ENCODE results near the gene IDH3A. TPM values are rescaled to one million over a fixed set of nuclear protein-coding genes. Genes with fewer than 3 reads are reported as not detected.
A peak's percentile ranks its signal among the peaks of the same experiment; 100 is the strongest.

IDH3A gene
- total and polyA plus RNA-seq, 5 donors from 2014 or later = 38.2 to 62.1 (median 50.9) TPM

- Mint-ChIP-seq H3K27ac (peak overlapping the region; percentile 44 to 81 (median 69)), H3K36me3 (no peaks in the 10 kb centered on the region), H3K4me1 (peaks cover 0 to 40% (median 16%) of the 10 kb centered on the region in 4 donors), H3K27me3 (peaks cover 7% of the 10 kb centered on the region), H3K4me3 (peak overlapping the region; percentile 75 to 95 (median 85)), H3K9me3 (no peaks in the 10 kb centered on the region)
- peak in 1 of 3 donors; percentile 43 for DNase-seq
- peak; percentile 38 to 47 for ATAC-seq (ENCODE audit: low read depth in 2 of 2)
- no peaks in the 10 kb centered on the region for H3K36me3 ChIP-seq (ENCODE audit: control insufficient read depth, insufficient read depth, low read length)
- H3K27me3 ChIP-seq (ENCODE audit: control insufficient read depth, insufficient read depth, low read length) = no peaks in the 10 kb centered on the region
- no peaks in the 10 kb centered on the region for H3K9me3 ChIP-seq (ENCODE audit: control insufficient read depth in 2 of 2, low read length in 2 of 2)
- no peak overlapping the region for H3K4me3 ChIP-seq (ENCODE audit: low read depth, low read length)
- no peak overlapping the region for H3K27ac ChIP-seq (ENCODE audit: insufficient read depth, low read length, poor library complexity, severe bottlenecking)
- H3K4me1 ChIP-seq (ENCODE audit: control insufficient read depth, insufficient read depth, low read length, poor library complexity, severe bottlenecking) = peaks cover 10% of the 10 kb centered on the region
These were observed 18.5 kb upstream of the IDH3A start for GRCh38 chr15:78130466-78131294.

- DNase-seq (peak; percentile 75 to 81 (median 79)), ATAC-seq (ENCODE audit: low read depth in 2 of 2) (peak; percentile 80 to 85)
- H3K36me3 ChIP-seq (ENCODE audit: control insufficient read depth, insufficient read depth, low read length) = no peaks in the 10 kb centered on the region
- Mint-ChIP-seq H3K4me3 (peak within 1 kb of the TSS; percentile 82 to 95 (median 86)), H3K27ac (peak within 1 kb of the TSS; percentile 74 to 86 (median 81)), H3K9me3 (no peaks in the 10 kb centered on the region), H3K27me3 (peaks cover 7% of the 10 kb centered on the region), H3K36me3 (no peaks in the 10 kb centered on the region), H3K4me1 (peaks cover 0 to 42% (median 16%) of the 10 kb centered on the region in 4 donors)
- H3K27ac ChIP-seq (ENCODE audit: insufficient read depth, low read length, poor library complexity, severe bottlenecking) = peak within 1 kb of the TSS; percentile 77
- H3K4me1 ChIP-seq (ENCODE audit: control insufficient read depth, insufficient read depth, low read length, poor library complexity, severe bottlenecking) = peaks cover 10% of the 10 kb centered on the region
- peak within 1 kb of the TSS; percentile 85 for H3K4me3 ChIP-seq (ENCODE audit: low read depth, low read length)
- no peaks in the 10 kb centered on the region for H3K9me3 ChIP-seq (ENCODE audit: control insufficient read depth in 2 of 2, low read length in 2 of 2)
- H3K27me3 ChIP-seq (ENCODE audit: control insufficient read depth, insufficient read depth, low read length) = no peaks in the 10 kb centered on the region
These were observed 17.7 kb upstream of the IDH3A start, which contains the start of gene CIB2 for GRCh38 chr15:78131295-78132061. Gene CIB2 (minus strand): TSS chr15:78131445. CDS start chr15:78131215, 230 bp downstream.

GRCh38 chr15:78133801-78134200 is 15.4 kb upstream of the IDH3A start:
- Mint-ChIP-seq H3K4me3 (peak overlapping the region in 1 of 4 donors; percentile 14), H3K4me1 (peaks cover 0 to 37% (median 12%) of the 10 kb centered on the region in 4 donors), H3K9me3 (no peaks in the 10 kb centered on the region), H3K27ac (peak overlapping the region in 1 of 3 donors; percentile 62), H3K36me3 (no peaks in the 10 kb centered on the region), H3K27me3 (peaks cover 7% of the 10 kb centered on the region)
- H3K27ac ChIP-seq (ENCODE audit: insufficient read depth, low read length, poor library complexity, severe bottlenecking) = no peak overlapping the region
- H3K4me1 ChIP-seq (ENCODE audit: control insufficient read depth, insufficient read depth, low read length, poor library complexity, severe bottlenecking) = peaks cover 10% of the 10 kb centered on the region
- DNase-seq (no peak), ATAC-seq (ENCODE audit: low read depth in 2 of 2) (no peak)
- no peak overlapping the region for H3K4me3 ChIP-seq (ENCODE audit: low read depth, low read length)
- H3K36me3 ChIP-seq (ENCODE audit: control insufficient read depth, insufficient read depth, low read length) = no peaks in the 10 kb centered on the region
- no peaks in the 10 kb centered on the region for H3K27me3 ChIP-seq (ENCODE audit: control insufficient read depth, insufficient read depth, low read length)
- no peaks in the 10 kb centered on the region for H3K9me3 ChIP-seq (ENCODE audit: control insufficient read depth in 2 of 2, low read length in 2 of 2)

DNA sequence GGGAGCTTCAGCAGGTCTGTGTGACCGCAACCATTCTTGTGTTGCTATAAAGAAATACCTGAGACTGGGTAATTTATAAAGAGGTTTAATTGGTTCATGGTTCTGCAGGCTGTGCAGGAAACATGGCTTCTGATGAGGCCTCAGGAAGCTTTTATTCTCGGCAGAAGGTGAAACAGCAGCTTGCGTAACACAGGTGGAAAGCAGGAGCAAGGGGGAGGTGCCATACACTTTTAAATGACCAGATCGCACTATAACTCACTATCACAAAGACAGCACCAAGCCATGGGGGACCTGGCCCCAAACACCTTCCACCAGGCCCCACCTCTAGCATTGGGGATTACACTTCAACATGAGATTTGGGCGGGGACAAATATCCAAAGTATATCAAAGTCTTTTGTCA is 9.6 kb upstream of the IDH3A start:
- Mint-ChIP-seq H3K27ac (no peak overlapping the region), H3K27me3 (no peaks in the 10 kb centered on the region), H3K9me3 (no peaks in the 10 kb centered on the region), H3K4me3 (no peak overlapping the region), H3K4me1 (peaks cover 0 to 4% (median 0%) of the 10 kb centered on the region in 4 donors), H3K36me3 (no peaks in the 10 kb centered on the region)
- H3K27me3 ChIP-seq (ENCODE audit: control insufficient read depth, insufficient read depth, low read length) = no peaks in the 10 kb centered on the region
- H3K9me3 ChIP-seq (ENCODE audit: control insufficient read depth in 2 of 2, low read length in 2 of 2) = no peaks in the 10 kb centered on the region
- H3K4me3 ChIP-seq (ENCODE audit: low read depth, low read length) = no peak overlapping the region
- DNase-seq = no peak
- no peaks in the 10 kb centered on the region for H3K36me3 ChIP-seq (ENCODE audit: control insufficient read depth, insufficient read depth, low read length)
- no peak for ATAC-seq (ENCODE audit: low read depth in 2 of 2)
- no peaks in the 10 kb centered on the region for H3K4me1 ChIP-seq (ENCODE audit: control insufficient read depth, insufficient read depth, low read length, poor library complexity, severe bottlenecking)
- no peak overlapping the region for H3K27ac ChIP-seq (ENCODE audit: insufficient read depth, low read length, poor library complexity, severe bottlenecking)

GRCh38 chr15:78140292-78140691 is 8.9 kb upstream of the IDH3A start:
- DNase-seq (no peak), ATAC-seq (ENCODE audit: low read depth in 2 of 2) (no peak)
- H3K36me3 ChIP-seq (ENCODE audit: control insufficient read depth, insufficient read depth, low read length) = no peaks in the 10 kb centered on the region
- H3K27me3 ChIP-seq (ENCODE audit: control insufficient read depth, insufficient read depth, low read length) = no peaks in the 10 kb centered on the region
- Mint-ChIP-seq H3K9me3 (no peaks in the 10 kb centered on the region), H3K27ac (no peak overlapping the region), H3K4me3 (no peak overlapping the region), H3K27me3 (no peaks in the 10 kb centered on the region), H3K4me1 (peaks cover 0 to 3% (median 0%) of the 10 kb centered on the region in 4 donors), H3K36me3 (no peaks in the 10 kb centered on the region)
- H3K4me3 ChIP-seq (ENCODE audit: low read depth, low read length) = no peak overlapping the region
- H3K4me1 ChIP-seq (ENCODE audit: control insufficient read depth, insufficient read depth, low read length, poor library complexity, severe bottlenecking) = no peaks in the 10 kb centered on the region
- H3K9me3 ChIP-seq (ENCODE audit: control insufficient read depth in 2 of 2, low read length in 2 of 2) = no peaks in the 10 kb centered on the region
- H3K27ac ChIP-seq (ENCODE audit: insufficient read depth, low read length, poor library complexity, severe bottlenecking) = no peak overlapping the region

GRCh38 chr15:78142332-78142731 is 6.8 kb upstream of the IDH3A start:
- Mint-ChIP-seq H3K9me3 (no peaks in the 10 kb centered on the region), H3K36me3 (no peaks in the 10 kb centered on the region), H3K27ac (peak overlapping the region in 1 of 3 donors; percentile 62), H3K4me3 (peak overlapping the region in 1 of 4 donors; percentile 39), H3K4me1 (peaks cover 0 to 1% (median under 1%) of the 10 kb centered on the region in 4 donors), H3K27me3 (no peaks in the 10 kb centered on the region)
- no peak overlapping the region for H3K4me3 ChIP-seq (ENCODE audit: low read depth, low read length)
- no peaks in the 10 kb centered on the region for H3K36me3 ChIP-seq (ENCODE audit: control insufficient read depth, insufficient read depth, low read length)
- no peaks in the 10 kb centered on the region for H3K4me1 ChIP-seq (ENCODE audit: control insufficient read depth, insufficient read depth, low read length, poor library complexity, severe bottlenecking)
- no peaks in the 10 kb centered on the region for H3K9me3 ChIP-seq (ENCODE audit: control insufficient read depth in 2 of 2, low read length in 2 of 2)
- H3K27ac ChIP-seq (ENCODE audit: insufficient read depth, low read length, poor library complexity, severe bottlenecking) = no peak overlapping the region
- no peak for ATAC-seq (ENCODE audit: low read depth in 2 of 2)
- DNase-seq = no peak
- H3K27me3 ChIP-seq (ENCODE audit: control insufficient read depth, insufficient read depth, low read length) = no peaks in the 10 kb centered on the region

GRCh38 chr15:78146425-78147154 is 2.6 kb upstream of the IDH3A start:
- H3K36me3 Mint-ChIP-seq = no peaks in the 10 kb centered on the region
- H3K27me3 ChIP-seq (ENCODE audit: control insufficient read depth, insufficient read depth, low read length) = no peaks in the 10 kb centered on the region
- no peaks in the 10 kb centered on the region for H3K36me3 ChIP-seq (ENCODE audit: control insufficient read depth, insufficient read depth, low read length)
- peaks cover 17 to 36% (median 27%) of the 10 kb centered on the region in 4 donors for H3K4me1 Mint-ChIP-seq
- H3K27me3 Mint-ChIP-seq = no peaks in the 10 kb centered on the region
- H3K9me3 Mint-ChIP-seq = no peaks in the 10 kb centered on the region
- ATAC-seq (ENCODE audit: low read depth in 2 of 2) (no peak), DNase-seq (no peak)
- no peaks in the 10 kb centered on the region for H3K9me3 ChIP-seq (ENCODE audit: control insufficient read depth in 2 of 2, low read length in 2 of 2)
- H3K27ac ChIP-seq (ENCODE audit: insufficient read depth, low read length, poor library complexity, severe bottlenecking) = no peak overlapping the region
- no peak overlapping the region for H3K4me3 ChIP-seq (ENCODE audit: low read depth, low read length)
- H3K4me1 ChIP-seq (ENCODE audit: control insufficient read depth, insufficient read depth, low read length, poor library complexity, severe bottlenecking) = peaks cover 24% of the 10 kb centered on the region
- H3K4me3 Mint-ChIP-seq = peak overlapping the region in 2 of 4 donors; percentile 66 to 89
- peak overlapping the region in 1 of 3 donors; percentile 86 for H3K27ac Mint-ChIP-seq
